Stimulated activated CD4-positive, alpha-beta T cell treated with anti-CD3 and anti-CD28 coated beads, Interleukin-4, amount 100 ng/mL, for 24 hours (primary cell): ENCODE data around the gene NCDN.

ENCODE experiments used
- DNase-seq: peaks from one replicate; pipeline ENCODE4 v3.0.0-alpha.2; 2020

The NCDN gene, protein sequence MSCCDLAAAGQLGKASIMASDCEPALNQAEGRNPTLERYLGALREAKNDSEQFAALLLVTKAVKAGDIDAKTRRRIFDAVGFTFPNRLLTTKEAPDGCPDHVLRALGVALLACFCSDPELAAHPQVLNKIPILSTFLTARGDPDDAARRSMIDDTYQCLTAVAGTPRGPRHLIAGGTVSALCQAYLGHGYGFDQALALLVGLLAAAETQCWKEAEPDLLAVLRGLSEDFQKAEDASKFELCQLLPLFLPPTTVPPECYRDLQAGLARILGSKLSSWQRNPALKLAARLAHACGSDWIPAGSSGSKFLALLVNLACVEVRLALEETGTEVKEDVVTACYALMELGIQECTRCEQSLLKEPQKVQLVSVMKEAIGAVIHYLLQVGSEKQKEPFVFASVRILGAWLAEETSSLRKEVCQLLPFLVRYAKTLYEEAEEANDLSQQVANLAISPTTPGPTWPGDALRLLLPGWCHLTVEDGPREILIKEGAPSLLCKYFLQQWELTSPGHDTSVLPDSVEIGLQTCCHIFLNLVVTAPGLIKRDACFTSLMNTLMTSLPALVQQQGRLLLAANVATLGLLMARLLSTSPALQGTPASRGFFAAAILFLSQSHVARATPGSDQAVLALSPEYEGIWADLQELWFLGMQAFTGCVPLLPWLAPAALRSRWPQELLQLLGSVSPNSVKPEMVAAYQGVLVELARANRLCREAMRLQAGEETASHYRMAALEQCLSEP

DNA sequence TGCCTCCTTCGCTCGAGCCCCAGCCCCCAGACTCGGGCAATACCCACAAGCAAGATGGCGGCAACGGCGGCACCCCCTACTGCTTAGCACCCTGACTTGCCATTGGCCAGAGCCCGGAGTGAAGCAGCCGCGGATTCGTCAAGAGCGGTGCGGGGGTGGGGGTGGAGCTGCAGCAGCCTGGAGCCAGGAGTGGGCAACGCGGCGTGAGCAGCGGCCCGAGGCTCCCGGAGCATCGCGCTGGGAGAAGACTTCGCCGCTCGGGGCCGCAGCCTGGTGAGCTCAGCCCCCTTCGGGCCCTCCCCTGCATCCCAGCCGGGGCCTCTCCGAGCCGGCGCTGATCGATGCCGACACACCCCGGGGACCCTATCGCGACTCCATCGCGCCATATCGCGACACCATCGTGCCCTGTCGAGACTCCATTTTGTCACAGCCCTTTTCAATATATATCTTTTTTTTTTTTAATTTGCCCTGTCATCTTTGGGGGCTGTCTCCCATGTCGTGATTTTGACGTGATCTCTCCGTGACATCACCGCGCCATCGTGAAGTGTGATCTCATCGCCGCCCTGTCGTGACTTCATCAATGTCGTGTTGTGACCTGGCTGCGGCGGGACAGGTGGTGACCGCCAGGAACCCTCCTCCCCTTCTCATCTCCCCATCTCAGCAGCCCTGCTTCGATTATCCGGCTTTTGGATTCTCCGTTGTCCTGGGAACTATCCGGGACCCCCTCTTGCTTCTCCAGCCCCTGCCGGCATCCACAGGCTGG is at the start of gene NCDN:
NCDN (plus strand) TSS at position 189 of the 763 bp plus-strand sequence; CDS start at position 581, 392 bp downstream.
- DNase-seq, result peak; percentile 97

DNA sequence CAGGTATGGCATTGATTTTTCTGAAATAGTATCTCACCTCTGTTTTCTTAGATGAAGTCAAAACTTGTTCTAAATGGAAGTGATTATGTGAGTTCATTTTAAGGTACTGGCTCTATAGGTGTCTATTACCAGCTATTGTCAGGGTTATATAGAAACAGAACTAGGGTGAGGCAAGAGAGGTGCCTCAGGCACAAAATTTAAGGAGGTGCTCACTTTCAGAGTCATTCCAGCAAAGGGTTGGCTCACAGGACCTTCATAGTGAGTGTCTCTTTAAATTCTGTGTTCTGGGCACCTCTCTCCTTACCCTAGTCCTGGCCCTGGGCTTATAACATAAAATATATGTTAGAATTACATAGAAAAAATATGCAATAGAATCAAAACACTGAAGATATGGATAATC is 49.7 kb upstream of the NCDN start:
- no peak for DNase-seq

DNA sequence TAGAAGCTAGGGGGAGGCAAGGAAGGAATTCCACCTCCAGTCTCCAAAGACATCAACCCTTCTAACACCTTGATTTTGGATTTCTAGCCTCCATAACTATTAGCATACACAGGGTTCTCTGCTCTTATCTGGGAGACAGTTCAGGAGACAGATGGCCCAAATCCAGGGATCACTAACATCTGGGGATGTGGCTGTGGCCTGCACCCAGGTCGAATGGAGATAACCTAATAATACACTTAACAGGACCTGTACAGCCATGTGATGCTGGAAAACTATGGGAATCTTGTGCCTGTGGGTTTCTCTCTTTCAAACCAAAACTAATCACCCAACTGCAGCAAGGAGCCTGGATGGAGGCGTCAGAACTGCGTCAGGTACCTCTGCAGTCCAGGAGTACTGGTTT is 48.0 kb upstream of the NCDN start:
- DNase-seq, result no peak

DNA sequence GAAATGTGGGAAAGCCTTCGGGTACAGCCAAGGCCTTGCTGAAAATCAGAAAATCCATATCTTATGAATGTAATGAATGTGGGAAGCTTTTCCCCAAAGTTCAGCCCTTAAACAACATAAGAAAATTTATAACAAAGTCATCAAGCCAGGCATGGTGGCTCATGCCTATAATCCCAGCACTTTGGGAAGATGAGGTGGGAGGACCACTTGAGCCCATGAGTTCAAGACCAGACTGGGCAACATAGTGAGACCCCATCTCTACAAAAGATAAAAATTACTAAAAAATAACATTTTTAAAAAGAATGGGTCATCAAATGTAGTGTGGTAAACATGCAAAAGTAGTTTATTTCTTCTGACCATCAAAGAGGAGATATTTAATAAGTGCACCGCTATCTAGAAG is 46.3 kb upstream of the NCDN start:
- DNase-seq, result no peak

DNA sequence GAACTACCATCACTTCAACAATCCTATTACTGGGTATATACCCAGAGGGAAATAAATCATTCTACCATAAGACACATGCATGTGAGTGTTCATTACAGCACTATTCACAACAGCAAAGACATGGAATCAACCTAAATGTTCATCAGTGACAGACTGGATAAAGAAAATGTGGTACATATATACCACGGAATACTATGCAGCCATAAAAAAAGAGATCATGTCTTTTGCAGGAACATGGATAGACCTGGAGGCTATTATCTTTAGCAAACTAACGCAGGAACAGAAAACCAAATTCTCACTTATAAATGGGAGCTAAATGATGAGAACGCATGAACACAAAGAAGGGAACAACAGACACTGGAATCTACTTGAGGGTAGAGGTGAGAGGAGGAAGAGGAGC is 39.4 kb upstream of the NCDN start:
- DNase-seq, result no peak

DNA sequence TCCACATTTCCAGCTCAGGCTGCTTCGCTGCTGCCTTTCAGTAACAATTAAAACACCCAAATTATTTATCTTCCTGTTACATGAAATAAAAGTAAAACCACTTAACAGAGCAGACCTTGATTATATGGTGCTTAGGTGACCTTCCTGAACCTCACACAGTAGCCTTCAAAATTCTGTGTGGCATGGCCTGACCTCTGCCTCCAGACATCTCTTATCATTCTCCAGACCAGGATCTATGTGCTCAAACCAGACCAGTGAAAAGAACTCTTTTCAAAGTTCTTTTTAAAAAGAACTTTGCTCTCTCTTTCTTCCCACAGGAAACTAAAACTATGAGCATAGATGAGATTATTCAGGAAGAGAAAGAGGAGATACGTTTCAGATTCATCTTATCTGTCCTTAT is 38.2 kb upstream of the NCDN start:
- no peak for DNase-seq

DNA sequence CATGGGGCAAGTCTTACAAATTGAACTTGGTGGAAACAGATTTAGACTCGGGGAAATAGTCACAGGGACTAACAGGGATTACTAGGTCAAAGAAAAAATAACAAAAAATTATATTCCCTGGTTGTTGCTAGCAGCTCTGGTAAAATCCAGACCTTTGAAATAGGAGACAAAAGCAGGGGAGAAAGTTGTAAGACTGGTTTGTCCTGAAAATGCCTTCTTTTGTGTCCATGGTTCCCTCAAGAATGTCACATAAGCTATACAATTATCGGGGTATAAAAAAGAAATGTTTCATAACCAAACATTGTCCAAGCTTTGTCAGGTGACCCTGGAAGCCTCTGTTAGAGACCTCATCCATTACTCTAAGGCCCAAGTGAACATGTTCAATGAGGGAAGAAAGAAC is 33.5 kb upstream of the NCDN start:
- no peak for DNase-seq

DNA sequence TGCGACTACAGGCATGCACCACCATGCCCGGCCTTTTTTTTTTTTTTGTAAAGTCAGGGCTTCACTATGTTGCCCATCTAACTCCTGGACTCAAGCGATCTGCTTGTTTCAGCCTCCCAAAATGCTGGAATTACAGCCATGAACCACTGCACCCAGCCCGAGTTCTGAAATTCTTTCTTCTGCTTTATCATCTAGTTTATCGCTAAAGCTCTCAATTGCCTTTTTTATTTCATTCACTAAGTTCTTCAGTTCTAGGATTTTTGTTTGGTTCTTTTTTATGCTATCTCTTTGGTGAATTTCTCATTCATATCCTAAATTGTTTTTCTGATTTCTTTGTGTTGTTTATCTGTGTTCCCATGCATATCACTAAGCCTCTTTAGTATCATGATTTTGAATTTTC is 27.4 kb upstream of the NCDN start:
- no peak for DNase-seq

DNA sequence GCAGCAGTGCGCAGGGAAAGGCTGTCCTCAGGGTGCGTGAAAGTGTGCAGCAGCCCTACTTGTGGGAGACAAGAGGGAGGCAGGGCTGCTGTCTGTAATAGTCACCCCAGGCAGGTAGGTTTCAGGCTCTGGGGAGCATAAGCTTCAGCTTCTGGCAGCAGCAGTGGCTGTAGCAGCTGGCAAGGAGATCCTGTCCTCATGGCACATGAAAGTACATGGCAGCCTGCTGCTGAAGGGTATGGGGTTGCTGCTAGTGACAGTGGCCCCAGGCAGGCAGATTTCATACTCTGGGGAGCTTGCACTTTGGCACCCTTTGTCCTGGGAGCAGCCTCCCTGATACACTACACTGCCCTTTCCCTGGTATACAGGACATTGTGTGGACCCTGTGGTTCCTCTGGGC is 26.7 kb upstream of the NCDN start:
- DNase-seq, result no peak

DNA sequence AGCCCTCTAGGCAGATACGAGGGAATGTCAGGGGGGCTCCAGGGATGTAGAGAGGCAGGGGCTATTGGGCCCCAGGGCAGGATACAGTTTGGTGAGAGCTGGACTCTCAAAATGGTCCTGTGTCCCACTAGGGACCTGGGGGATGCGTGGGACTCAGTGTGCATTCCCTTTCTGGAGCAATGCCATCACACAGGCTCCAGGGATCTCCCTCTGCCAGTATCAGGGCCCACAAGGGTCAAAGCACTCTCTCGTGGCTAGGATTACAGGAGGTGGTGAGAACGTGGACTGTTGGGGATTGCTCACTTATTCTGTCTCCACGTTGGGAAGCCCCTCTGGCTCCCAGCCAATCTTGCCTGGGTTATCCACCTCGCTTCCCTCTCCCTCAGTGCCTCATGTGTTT is 26.2 kb upstream of the NCDN start:
- DNase-seq, result no peak

DNA sequence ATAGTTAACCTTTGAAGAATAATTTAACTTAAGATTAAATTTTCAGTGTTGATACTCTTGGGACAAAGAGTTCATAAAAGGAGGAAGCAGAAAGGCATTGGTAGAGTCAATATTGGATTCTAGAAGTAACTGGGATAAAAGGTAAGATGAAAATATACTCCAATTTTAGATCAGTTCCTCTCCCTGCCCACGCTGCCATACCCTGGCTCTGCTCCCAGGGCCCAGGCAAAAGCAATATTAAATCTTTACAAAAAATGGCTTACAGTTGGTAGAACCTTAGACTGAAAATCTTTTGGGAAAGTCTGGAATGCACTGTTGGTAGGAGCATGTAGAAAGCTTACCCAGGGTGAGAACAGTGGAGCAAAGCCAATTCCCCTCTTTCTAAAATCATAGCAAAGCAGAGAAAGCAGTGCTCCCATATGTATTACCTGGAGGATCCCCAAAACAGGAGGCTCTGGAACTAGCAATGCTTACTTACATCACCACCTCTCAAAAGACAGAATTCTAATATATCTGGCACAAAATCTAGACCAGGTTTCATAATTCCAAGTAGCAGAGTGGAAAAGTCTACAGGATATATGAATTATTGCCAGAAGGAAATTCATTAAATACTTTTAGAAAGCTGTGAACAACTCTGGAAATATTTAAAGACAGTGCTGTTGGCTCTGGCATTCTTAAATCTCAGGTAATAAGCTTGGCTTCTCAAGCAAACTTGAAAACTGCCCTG is 24.9 kb upstream of the NCDN start:
- DNase-seq, result no peak

DNA sequence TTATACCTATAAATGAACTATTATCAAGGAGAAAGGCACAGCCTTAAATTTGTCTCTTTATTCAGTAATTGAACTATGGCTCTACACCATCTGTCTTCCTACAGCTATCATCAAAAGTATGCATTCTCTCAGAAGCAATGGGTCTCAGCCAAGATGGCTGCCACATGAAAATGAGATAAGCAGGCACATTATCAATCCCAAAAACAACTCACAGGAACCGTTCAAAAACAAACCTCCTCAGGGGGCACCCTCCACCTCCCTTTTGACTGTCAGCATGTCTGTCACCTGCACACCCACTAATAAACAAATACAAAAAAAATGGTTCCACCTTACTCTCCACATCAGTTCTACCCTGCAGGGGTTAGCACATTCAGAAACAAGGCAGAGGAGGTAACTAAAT is 24.0 kb upstream of the NCDN start:
- DNase-seq, result no peak

DNA sequence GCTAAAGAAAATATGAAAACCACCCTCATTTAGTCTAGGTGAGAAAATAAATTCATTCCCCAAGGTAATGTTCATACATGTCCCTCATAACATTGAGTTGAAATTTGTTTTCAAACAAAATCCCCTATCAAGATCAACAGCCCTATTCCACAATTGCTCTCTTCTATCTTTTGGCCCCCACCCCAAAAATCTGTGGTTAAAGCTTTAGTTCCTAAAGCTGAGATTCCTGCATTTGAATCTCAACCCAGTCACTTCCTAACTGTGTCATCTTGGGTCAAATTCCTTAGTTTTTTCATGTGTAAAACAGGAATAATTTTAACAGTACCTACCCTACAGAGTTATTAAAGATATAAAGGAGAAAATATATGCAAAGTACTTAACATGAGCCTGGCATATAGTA is 22.4 kb upstream of the NCDN start:
- DNase-seq, result no peak

DNA sequence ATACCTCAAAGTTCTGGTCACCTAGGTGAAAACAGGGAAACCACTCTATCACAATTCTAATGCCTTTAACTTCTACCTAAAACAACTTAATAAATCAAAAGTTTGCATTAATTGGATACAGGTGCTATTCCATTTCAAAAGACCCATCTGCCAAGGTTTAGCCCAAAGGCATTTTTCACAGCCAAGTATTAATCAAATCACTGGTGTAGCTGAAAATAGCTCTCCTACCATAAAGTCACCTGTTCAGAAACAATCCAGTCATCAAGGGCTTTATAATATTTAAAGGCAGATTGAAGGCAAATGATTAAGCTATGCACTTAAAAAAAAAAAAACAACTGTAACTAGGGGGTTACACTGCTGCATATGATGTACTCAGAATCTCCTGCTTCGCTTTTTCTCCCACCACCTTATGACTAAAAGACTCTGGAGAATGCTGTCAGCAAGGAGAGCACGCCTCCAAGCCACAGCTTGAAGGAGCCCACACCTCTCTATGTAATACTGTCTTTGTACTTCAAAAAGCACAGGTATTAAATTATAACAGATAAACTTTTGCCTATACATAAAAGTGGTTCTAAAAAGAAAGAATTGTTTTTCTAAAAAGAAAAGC is 20.9 kb upstream of the NCDN start:
- DNase-seq, result peak; percentile 17

DNA sequence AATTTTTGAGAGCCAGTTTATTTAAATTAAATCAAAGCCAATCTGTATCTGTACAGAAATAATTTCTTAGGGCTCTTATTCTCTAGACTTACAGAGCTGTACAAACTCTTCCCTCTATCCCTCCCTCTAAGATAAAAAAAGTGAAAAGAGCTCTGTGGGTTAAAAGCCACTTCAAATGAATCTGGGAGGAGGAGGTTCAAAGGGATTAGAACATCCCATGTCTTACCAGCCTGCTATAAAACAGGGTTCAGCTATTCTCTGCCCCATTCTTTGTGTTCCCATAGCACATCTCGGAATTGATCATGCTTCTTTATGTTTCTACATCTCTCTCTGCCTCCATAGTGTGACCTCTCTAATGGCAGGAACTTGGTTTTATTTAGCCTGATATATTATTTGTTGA is 19.8 kb upstream of the NCDN start:
- DNase-seq, result no peak

DNA sequence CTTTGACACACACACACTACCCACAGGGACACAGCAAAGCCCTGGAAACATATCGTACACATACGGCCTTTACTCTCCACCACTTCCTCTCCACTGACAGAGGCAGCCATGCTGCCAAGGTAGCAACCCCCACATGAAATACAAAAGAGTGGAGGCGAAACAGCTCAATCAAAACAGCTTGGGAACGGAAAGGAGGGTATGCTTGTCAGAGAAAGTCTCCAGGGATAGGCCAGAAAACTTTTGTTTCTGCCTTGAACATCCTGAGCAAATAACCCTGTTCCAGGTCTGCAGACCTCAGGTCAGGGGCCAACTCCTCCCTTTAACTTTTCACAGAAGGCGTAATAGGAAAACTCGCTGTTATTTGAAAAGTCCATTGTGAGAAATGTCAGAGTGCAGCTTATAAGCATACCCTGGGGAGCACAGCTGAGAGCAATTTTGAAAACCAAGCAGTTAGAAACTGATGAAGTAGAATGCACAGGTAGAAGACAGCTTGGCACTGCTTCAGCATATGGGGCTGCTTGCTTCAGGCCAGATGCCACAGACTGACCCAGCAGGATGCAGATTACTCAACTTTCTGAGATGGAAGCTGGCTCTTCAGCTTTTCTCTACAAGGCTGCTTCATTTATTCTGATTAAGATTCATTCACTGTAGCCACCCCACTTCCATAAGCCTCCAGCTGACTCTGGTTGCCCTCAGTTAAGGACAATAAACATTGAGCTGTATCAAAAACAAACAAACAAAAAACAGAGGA is 18.4 kb upstream of the NCDN start:
- DNase-seq, result peak; percentile 25

DNA sequence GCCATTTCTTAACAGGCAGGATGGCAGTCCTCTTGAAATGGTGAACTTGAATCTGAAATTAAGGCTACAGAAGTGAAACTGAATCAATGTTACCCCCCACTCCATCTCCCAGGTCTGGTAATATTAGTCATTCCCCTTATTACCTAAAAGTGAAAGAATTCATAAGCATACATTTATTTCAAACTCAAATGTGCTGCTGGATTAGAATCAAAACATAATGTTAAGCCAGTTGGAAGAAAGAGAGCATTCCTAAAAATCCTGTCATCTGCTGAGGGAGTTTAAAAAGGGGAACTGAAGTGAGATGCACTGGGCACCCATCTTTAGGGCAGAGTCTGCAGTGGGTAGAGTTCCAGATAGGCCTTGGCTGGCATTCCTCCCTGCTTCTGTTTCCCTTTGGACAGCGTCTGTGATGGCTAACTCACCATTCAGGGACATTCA is 17.8 kb upstream of the NCDN start:
- DNase-seq, result no peak

DNA sequence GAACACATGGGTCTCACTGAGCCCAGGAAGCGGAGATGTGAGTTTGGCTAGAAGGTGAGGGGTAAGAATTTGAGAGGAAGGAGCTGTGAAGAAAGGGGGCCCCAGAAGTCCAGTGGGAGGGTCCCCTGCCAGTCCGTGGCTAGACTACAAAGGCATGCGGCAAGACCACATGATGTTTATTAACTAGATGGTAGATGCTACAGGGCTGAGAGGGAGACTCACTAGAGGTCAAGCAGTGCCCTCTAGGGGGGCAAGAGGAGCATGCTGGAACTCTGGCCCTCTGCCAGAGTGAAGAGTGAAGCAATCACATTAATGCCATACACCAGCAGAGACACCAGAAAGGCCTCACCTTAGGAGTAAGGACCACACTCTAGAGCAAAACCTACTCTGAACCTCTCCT is 12.6 kb upstream of the NCDN start:
- peak; percentile 58 for DNase-seq

DNA sequence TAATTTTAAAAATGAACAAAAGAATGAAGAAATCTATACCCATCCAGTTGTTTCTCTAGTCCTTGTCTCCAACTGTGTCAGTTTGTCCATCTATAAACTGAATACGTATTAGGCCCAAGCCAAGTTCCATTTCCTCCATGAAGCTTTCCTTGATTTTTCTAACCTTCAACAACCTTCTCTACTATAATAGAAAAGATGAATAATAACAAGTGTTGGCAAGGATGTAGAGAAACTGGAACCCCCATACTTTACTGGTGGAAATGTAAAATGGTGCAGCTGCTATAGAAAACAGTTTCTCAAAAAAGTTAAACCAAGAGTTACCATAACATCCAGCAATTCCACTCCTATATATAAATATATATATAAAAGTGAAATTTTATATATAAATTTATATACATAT is 11.0 kb upstream of the NCDN start:
- no peak for DNase-seq

DNA sequence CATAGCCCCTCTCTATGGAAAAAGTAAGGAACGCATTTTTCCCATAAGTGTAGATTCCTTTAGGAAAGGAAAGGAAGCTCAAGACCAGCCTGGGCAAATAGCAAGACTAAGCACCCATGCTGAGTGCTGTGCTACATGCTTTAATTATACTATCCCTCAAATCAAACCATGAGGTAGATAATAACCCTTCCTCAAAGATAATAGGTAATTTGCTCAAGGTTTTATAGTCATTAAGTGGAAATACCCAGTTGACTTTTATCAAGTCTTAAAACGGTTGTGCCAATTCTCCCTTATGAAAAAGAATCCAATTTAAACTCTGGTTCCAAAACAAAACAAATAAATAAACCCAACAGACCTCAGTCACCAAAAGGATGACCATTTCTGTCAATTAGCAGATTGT is 3.7 kb upstream of the NCDN start:
- DNase-seq, result no peak

DNA sequence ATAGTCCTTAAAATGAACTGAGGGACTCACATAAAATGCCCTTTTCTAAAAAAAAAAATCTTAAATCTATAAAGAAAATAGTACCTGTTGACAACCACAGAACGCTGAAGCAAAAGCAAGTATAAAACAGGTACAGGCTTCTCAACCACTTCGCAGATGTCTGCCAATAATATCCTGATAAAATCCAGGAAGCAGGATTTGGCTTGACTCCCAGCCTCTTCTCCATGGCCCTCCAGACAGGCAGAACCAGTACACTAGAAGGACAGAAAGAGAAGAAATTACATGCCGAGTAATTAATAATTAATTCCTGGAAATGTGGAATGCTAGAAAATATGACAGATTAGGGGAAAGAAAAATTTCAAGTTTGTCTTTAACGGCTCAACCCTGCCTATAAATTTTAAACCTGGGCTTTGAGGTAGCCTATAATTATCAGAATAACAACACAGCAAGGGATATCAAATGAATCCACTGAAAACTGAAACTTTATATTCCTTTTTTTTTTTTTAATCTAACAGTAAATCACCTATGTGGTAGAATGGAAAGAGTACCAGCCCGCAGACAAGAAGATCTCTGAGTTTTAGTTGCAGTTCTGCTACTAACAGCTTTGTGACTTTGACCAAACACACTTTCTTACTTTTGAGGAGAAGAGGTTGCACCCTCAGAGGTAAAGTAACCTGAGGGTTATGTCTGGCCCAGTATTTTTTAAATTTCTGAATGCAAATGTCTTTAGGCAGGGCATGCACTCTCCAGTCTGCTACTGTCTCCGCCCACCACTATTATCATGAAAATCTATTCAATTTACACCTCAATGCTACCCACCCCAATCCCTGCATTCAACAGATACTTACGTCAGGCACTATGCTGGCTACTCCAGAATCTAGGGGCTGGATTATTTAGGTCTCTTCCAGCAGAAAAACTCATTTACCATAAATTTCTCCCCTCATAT is 3.1 kb upstream of the NCDN start:
- no peak for DNase-seq
